Liver (tissue), 3 donors: ENCODE measurements around the gene TXLNG.

Experiments
- CTCF ChIP-seq: fragments of 150-350 bp; IDR thresholded peaks from 2 replicates; pipeline ENCODE4 v1.5.1; 2017; ENCODE audit warnings: improper control_type of control experiment, low read depth, low read length; ENCODE audit not compliant: missing input control
- JUND ChIP-seq, 2 donors: IDR thresholded peaks; 2 replicates each; pipeline ENCODE4 v1.6.1; 2016; ENCODE audit warnings: antibody characterized with exemption in 2 of 2
- MAX ChIP-seq: IDR thresholded peaks from 2 replicates; pipeline ENCODE4 v1.6.1; 2016; ENCODE audit warnings: antibody characterized with exemption
- RAD21 ChIP-seq, 2 donors: IDR thresholded peaks; 2 replicates each; pipeline ENCODE4 v1.6.1; 2016; ENCODE audit warnings: antibody characterized with exemption in 2 of 2, mild to moderate bottlenecking in 2 of 2
- REST ChIP-seq: IDR thresholded peaks from 2 replicates; pipeline ENCODE4 v1.6.1; 2016; ENCODE audit warnings: antibody characterized with exemption, mild to moderate bottlenecking
- SP1 ChIP-seq: IDR thresholded peaks from 2 replicates; pipeline ENCODE4 v1.6.1; 2018; ENCODE audit warnings: antibody characterized with exemption, mild to moderate bottlenecking
- YY1 ChIP-seq: IDR thresholded peaks from 2 replicates; pipeline ENCODE4 v1.6.1; 2016; ENCODE audit warnings: antibody characterized with exemption, mild to moderate bottlenecking
- donor health status: healthy.
- donor health status: healthy.

- TF ChIP-seq CTCF (no peak), MAX (no peak), SP1 (no peak), JUND (IDR thresholded peaks at IDR 0.05) (no peak), RAD21 (IDR thresholded peaks at IDR 0.05) (no peak), REST (no peak), YY1 (no peak)
These were observed 13.8 kb upstream of the TXLNG start for GRCh38 chrX:16772460-16772859.
